Measurements from ENCODE around the gene COPG2. TPM values are rescaled to one million over a fixed set of nuclear protein-coding genes. Genes with fewer than 3 reads are reported as not detected.

COPG2 gene
- total RNA-seq, 4 donors from 2014 or later, result 3.4 to 19.7 (median 7.4) TPM

- DNase-seq, result no peak
- Histone ChIP-seq H3K27me3 (peaks cover 7% of the 10 kb centered on the region), H3K4me1 (peaks cover 0 to 13% (median 0%) of the 10 kb centered on the region in 4 donors), H3K27ac (no peak overlapping the region), H3K36me3 (no peaks in the 10 kb centered on the region), H3K4me3 (no peak overlapping the region), H3K9me3 (peaks cover 0 to 5% of the 10 kb centered on the region in 2 donors)
- intact Hi-C loops (cut with DNase I; ENCODE audit: low total_unique reads), result no loop called here
- TF ChIP-seq EP300 (IDR thresholded peaks at IDR 0.05; ENCODE audit: low read depth) (no peak), POLR2A (IDR thresholded peaks at IDR 0.05) (no peak)
- in situ Hi-C loops (cut with MboI; ENCODE audit: low pct_ligation_motif_present in 1 of 4, low pct_unique_long_range_greater_than_20kb in 1 of 4, low sequenced_read_pairs in 3 of 4), result loop anchor here in 1 of 4 donors (25.0 kb wide), 1 partner anchor 195 kb away; the partner anchor contains the start of gene CPA4
- 60 to 78% methylated on average over 1 of the region's 1 CpG for WGBS, 2 donors (ENCODE audit: low coverage in 1 of 2)
Observed at GRCh38 chr7:130481898-130482297, 186.7 kb downstream of the COPG2 start.

- Histone ChIP-seq H3K4me3 (no peak overlapping the region), H3K27ac (no peak overlapping the region), H3K4me1 (no peaks in the 10 kb centered on the region), H3K27me3 (peaks cover 3% of the 10 kb centered on the region), H3K36me3 (no peaks in the 10 kb centered on the region), H3K9me3 (peaks cover 0 to 5% of the 10 kb centered on the region in 2 donors)
- in situ Hi-C loops (cut with MboI; ENCODE audit: low pct_ligation_motif_present in 1 of 4, low pct_unique_long_range_greater_than_20kb in 1 of 4, low sequenced_read_pairs in 3 of 4) (loop anchor here in 1 of 4 donors (25.0 kb wide), 1 partner anchor 193 kb away; the partner anchor contains the start of gene CPA4), intact Hi-C loops (cut with DNase I; ENCODE audit: low total_unique reads) (no loop called here)
- WGBS, 2 donors (ENCODE audit: low coverage in 1 of 2), result 77 to 91% methylated on average over 1 of the region's 1 CpG
- DNase-seq, result no peak
- TF ChIP-seq CTCF (IDR thresholded peaks at IDR 0.05), result no peak
- TF ChIP-seq POLR2AphosphoS5 (IDR thresholded peaks at IDR 0.05), result no peak
- no peak for TF ChIP-seq EP300 (IDR thresholded peaks at IDR 0.05; ENCODE audit: low read depth)
- no peak for TF ChIP-seq POLR2A (IDR thresholded peaks at IDR 0.05)
Observed at GRCh38 chr7:130479716-130480400, 188.7 kb downstream of the COPG2 start.

GRCh38 chr7:130478991-130479390 is 189.6 kb downstream of the COPG2 start:
- intact Hi-C loops (cut with DNase I; ENCODE audit: low total_unique reads), result no loop called here
- no peaks in the 10 kb centered on the region for H3K27me3 ChIP-seq
- no peak for DNase-seq
- H3K4me3 ChIP-seq, result no peak overlapping the region
- no peak for TF ChIP-seq POLR2A (IDR thresholded peaks at IDR 0.05)
- H3K9me3 ChIP-seq, result peaks cover 0 to 5% of the 10 kb centered on the region in 2 donors
- WGBS, 2 donors (ENCODE audit: low coverage in 1 of 2), result 46 to 82% methylated on average over 3 of the region's 3 CpGs
- H3K36me3 ChIP-seq, result no peaks in the 10 kb centered on the region
- H3K27ac ChIP-seq, result no peak overlapping the region
- H3K4me1 ChIP-seq, result no peaks in the 10 kb centered on the region
- in situ Hi-C loops (cut with MboI; ENCODE audit: low pct_ligation_motif_present in 1 of 4, low pct_unique_long_range_greater_than_20kb in 1 of 4, low sequenced_read_pairs in 3 of 4), result loop anchor here in 1 of 4 donors (25.0 kb wide), 1 partner anchor 192 kb away; the partner anchor contains the start of gene CPA4

GRCh38 chr7:130476297-130477150 is 192.0 kb downstream of the COPG2 start:
- no peaks in the 10 kb centered on the region for H3K36me3 ChIP-seq
- intact Hi-C loops (cut with DNase I; ENCODE audit: low total_unique reads) (no loop called here), in situ Hi-C loops (cut with MboI; ENCODE audit: low pct_ligation_motif_present in 1 of 4, low pct_unique_long_range_greater_than_20kb in 1 of 4, low sequenced_read_pairs in 3 of 4) (loop anchor here in 1 of 4 donors (25.0 kb wide), 1 partner anchor 189 kb away; the partner anchor contains the start of gene CPA4)
- DNase-seq, result no peak
- H3K4me1 ChIP-seq, result no peaks in the 10 kb centered on the region
- H3K4me3 ChIP-seq, result no peak overlapping the region
- WGBS, 2 donors (ENCODE audit: low coverage in 1 of 2), result 52 to 62% methylated on average over 6 to 9 of the region's 9 CpGs
- TF ChIP-seq EP300 (IDR thresholded peaks at IDR 0.05; ENCODE audit: low read depth), result no peak
- TF ChIP-seq POLR2A (IDR thresholded peaks at IDR 0.05), result no peak
- TF ChIP-seq POLR2AphosphoS5 (IDR thresholded peaks at IDR 0.05), result no peak
- TF ChIP-seq CTCF (IDR thresholded peaks at IDR 0.05), result no peak
- peaks cover 0 to 5% of the 10 kb centered on the region in 2 donors for H3K9me3 ChIP-seq
- H3K27ac ChIP-seq, result no peak overlapping the region
- no peaks in the 10 kb centered on the region for H3K27me3 ChIP-seq

GRCh38 chr7:130475776-130476175 is 192.8 kb downstream of the COPG2 start:
- in situ Hi-C loops (cut with MboI; ENCODE audit: low pct_ligation_motif_present in 1 of 4, low pct_unique_long_range_greater_than_20kb in 1 of 4, low sequenced_read_pairs in 3 of 4), result loop anchor here in 1 of 4 donors (25.0 kb wide), 1 partner anchor 188 kb away; the partner anchor contains the start of gene CPA4
- Histone ChIP-seq H3K9me3 (peaks cover 0 to 5% of the 10 kb centered on the region in 2 donors), H3K27me3 (no peaks in the 10 kb centered on the region), H3K4me3 (no peak overlapping the region), H3K36me3 (no peaks in the 10 kb centered on the region), H3K4me1 (no peaks in the 10 kb centered on the region), H3K27ac (no peak overlapping the region)
- intact Hi-C loops (cut with DNase I; ENCODE audit: low total_unique reads), result no loop called here
- 85 to 94% methylated on average over 7 of the region's 7 CpGs for WGBS, 2 donors (ENCODE audit: low coverage in 1 of 2)
- no peak for TF ChIP-seq POLR2AphosphoS5 (IDR thresholded peaks at IDR 0.05)
- no peak for TF ChIP-seq EP300 (IDR thresholded peaks at IDR 0.05; ENCODE audit: low read depth)
- TF ChIP-seq CTCF (IDR thresholded peaks at IDR 0.05), result no peak
- TF ChIP-seq POLR2A (IDR thresholded peaks at IDR 0.05), result no peak
- DNase-seq, result no peak

All from transverse colon (tissue), 4 donors.